Erythroblast (primary cell): Measurements from ENCODE around the gene CAMK1D.

Experiments
- GATA1 ChIP-seq: IDR thresholded peaks from 2 replicates; pipeline ENCODE4 v1.6.1; 2011; ENCODE audit warnings: low read depth, mild to moderate bottlenecking, control low read depth, low read length, moderate library complexity
- POLR2A ChIP-seq: IDR thresholded peaks from 2 replicates; pipeline ENCODE4 v1.6.1; 2011; ENCODE audit warnings: mild to moderate bottlenecking, low read length

DNA sequence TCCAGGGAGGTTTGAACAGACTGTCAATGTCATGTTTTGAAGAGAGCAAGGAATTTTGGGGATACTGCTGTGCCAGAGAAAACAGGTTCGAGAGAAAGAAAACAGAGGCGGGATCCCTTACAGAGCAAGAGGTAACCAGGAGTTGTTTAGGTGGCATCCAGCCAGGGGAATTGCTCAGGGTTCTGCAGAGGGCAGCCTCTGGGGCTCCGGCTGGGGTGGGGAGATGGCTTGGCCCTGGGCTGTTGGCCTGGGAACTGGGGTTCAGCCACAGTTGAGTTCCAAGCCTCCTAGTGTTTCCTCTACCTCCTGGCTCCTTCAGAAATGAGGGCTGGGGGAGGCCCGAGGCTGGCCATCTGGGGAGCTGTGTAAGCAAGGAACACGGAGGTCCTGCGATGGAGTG is 68.0 kb downstream of the CAMK1D start:
- no peak for TF ChIP-seq POLR2A
- TF ChIP-seq GATA1 = no peak
